HG03432 (cell line): ENCODE data around the gene CNTNAP1.
A peak's percentile ranks its signal among the peaks of the same experiment; 100 is the strongest.
"Not testable (repeated sequence)": the region's sequence is repeated elsewhere in the genome, so short reads cannot be mapped to it uniquely, and the experiment has no call there.

Source experiments
- ATAC-seq: cut with Tn5 transposase; IDR thresholded peaks from one replicate; pipeline ENCODE4 v1.9.1; 2021; ENCODE audit warnings: mild to moderate bottlenecking, moderate library complexity; ENCODE audit not compliant: unreplicated experiment

Gene CNTNAP1

DNA sequence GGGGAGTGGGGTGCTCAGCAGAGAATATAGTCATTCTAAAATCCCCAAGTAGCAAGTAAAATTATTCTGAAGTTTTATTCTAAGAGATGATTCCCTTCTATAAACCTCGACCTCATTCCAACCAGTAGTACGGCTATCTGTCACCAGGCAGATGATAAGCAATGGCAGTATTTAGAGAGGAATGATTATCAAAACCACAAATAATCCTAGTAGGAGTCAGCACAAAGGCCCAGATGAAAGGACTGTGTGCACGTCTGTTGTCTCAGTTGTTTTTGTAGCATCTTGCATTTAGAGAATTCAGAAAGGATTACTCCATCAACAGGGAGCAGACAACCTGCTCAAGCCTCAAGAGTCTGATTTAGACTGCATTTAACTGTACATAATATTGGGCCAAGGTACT lies 41.3 kb downstream of the CNTNAP1 start:
- no peak for ATAC-seq

DNA sequence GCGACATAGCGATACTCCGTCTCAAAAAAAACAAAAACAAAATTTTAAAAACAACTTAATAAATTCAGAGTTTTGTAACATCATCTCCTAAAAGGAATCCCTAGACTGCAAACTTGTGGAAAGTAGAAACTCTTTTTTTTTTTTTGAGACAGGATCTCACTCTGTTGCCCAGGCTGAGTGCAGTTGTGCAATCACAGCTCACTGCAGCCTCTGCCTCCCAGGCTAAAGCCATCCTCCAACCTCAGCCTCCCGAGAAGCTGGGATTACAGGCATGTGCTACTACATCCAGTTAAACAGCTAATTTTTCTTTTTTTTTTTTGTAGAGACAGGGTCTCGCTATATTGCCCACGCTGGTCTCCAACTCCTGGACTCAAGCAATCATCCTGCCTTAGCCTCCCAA lies 42.8 kb downstream of the CNTNAP1 start:
- no peak for ATAC-seq

DNA sequence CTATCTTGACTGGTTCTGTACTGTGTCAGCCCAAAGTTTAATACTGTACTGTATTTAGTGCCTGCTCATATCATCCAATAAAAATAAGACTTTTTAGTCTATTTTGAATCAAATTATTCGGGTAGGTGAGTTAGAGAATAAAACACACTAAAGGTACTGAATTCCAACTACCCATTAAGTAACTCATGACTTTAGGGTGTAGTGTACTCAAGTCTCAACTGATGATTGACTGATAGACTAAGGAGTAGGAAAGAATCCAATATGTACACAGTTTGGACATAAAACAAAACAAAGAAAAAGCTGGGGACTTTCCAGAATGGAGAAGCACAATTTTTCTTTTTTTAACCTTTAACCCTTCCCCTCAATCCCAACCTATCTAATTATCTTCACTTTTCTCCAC lies 58.4 kb downstream of the CNTNAP1 start:
- ATAC-seq: no peak

DNA sequence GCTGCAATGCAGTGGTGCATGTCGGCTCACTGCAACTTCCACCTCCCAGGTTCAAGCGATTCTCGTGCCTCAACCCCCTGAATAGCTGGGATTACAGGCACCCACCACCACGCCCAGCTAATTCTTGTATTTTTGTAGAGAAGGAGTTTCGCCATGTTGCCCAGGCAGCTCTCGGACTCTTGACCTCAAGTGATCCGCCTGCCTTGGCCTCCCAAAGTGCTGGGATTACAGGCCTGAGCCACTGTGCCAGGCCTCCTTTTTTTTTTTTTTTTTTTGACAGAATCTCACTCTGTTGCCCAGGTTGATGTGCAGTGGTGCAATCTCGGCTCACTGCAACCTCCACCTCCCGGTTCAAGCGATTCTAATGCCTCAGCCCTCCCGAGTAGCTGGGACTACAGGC lies 60.6 kb downstream of the CNTNAP1 start:
- ATAC-seq: not testable (repeated sequence)

DNA sequence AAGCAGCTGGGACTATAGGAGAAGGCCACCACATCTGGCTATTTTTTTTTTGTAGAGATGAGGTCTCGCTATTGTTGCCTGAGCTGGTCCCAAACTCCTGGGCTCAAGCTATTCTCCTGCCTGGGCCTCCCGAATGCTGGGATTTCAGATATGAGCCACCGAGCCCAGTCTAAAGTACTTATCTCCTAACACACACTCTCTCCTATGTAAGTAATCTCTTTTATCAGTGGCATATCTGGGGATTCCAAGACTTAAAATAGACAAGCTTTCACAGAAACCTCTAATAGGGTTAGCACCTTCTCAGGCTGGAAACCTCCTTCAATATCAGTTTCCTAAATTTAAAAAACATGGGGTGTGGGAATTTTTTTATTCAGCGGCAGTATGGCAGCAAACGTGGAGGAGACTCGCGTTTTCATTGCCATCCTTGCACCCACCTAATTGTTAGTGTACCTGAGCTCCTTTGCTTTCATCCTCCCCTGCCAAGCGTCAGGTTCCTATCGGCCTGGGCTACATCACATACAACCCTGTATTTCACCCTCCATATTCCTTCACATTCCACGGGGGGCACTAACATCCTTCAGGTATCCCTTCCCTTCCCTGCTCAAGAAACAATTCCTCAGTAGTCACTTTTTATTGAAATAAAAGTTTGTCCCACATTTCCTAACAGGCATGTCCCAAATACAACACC lies 61.4 kb downstream of the CNTNAP1 start:
- ATAC-seq: no peak

DNA sequence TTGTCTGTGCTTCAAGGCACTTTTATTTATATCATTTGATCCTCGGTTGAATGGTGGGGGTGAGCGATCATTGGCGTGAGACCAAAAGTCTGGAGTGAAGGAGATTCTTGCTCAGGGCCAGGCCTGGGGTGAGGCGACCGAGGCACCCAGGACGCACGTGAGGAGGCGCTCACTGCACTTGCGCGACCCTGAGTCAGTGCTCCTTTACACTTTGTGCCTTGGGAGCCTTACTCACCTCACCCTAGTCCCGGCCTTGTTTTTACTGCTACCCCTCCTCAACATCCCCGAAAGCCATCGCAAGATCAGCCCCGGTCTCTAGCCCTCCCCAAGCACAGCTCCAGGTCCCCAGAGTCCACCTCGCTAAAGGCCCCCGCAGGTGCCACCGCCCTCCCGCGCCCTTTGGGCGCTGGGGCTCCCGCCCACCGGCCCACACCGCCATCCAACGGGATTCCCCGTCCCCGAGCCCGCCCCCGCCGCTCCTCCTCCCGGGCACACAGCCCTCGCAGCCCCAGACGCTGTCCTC lies 62.0 kb downstream of the CNTNAP1 start:
- ATAC-seq: peak; percentile 62

DNA sequence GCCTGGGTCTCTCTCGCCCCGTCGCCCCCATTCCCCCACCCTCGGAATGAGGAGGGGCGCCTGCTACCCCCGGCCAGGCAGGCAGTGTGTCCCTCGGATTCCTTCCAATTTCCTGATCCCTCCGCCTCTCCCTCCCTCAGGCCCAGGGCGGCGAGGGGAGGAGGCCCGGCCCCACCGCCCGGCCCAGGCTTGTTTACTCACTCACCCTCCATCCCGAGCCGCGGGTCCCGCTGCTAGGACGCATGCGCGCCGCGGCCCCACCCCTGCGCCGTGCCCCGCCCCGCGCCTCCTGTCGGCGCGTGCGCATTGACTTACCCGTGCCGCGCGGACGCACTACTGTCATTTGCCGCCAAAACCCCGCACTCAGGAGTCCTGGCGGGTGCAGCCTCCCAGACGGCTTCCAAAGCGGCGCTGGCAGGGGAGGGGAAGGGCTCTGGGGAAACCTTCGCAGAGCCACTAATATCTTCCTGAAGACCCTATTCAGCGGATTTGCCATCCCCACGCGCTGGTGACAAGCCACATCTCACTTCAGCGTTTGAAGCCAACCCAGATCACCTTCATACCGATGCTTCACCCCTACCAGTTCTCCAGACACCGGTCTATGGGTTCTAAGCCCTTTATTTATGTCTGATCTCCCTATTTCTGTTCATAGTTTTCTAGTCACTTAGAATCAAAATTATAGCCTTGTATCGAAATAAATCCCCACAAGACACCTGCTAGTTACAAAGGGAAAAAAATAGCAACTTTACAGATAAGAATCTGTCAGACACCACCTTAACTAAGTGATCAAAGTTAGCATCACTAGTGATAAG lies 62.7 kb downstream of the CNTNAP1 start, which contains the start of gene EZH1:
TSS of gene EZH1 (minus strand) at position 235 of the 812 bp plus-strand sequence. CDS start 16,099 bp downstream, outside the sequence.
- ATAC-seq: peak; percentile 86

DNA sequence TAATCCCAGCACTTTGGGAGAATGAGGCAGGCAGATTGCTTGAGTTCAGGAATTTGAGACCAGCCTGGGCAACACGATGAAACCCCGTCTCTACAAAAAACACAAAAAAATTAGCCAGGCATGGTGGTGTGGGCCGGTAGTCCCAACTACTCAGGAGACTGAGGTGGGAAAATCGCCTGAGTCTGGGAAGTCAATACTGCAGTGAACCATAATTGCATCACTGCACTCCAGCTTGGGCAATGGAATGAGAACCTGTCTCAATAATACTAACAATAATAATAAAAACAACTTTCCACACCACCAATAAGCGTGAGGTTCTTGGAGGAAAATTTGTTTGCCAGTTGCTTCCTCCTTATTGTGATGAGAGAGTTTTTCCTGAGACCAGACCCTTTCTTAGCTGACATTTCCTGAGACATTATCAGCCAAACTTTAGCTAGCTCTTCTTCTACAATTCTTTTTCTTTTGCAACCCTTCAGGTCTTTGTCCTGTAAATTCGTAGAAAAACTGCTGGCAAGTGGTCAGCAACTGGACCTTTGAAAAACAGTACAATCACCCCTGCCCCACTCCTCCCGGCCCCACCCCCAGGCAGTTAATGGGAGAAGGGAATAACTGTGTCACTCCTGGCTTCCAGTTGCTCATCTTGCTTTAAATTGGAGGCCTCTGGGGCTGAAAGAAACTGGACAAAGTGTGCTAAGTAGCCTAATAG lies 66.0 kb downstream of the CNTNAP1 start:
- ATAC-seq: no peak

DNA sequence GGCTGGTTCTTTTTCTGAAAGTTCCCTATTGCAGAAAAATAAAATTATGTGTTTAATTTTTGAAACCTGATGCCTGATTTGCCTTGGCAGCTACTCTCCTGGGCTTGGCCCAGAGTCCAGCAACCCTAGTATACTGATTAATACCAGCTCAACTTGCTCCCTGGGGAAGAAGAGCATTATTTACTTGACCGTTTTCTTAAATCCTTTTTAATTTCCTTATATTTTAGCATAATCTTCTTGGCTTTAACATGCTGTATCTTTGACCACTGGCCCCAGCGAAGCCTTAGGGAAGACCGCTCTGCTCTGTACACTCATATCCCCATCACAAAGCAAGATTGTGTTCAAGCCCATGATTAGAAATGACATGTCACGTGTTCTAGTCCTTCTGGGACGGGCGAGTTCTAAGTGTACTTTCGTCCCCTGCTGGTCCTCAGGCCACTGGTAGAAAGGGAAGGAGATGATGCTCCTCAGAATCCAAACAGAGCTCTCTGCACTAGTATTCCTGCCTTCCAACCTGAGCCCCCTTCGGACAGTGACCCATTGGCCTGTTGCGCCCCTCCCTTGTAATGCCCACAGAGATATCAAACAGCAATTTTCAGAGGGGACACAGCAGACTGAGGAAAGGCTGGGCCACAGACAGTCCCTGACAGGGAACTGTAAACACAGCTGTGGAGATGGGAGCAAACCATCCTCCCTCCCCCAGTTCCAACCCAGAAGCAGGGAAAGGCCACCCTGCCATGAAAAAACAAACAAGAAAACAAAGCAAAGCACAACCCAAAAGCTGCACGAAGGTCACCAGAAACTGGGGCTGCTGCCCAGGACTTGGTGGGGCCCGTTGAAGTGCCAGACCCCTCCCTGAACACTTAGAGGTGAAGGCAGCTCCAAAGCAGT lies 66.8 kb downstream of the CNTNAP1 start:
- no peak for ATAC-seq
